Omental fat pad (tissue), 4 donors: Measurements from ENCODE around the gene TWNK. TPM values are rescaled to one million over a fixed set of nuclear protein-coding genes. Genes with fewer than 3 reads are reported as not detected.
A peak's percentile ranks its signal among the peaks of the same experiment; 100 is the strongest.

Experiments used
- ATAC-seq: fragments of 150-250 bp; one replicate; pipeline ENCODE4 v1.9.1; 2016; ENCODE audit warnings: mild to moderate bottlenecking, moderate library complexity; ENCODE audit not compliant: low FRiP score
- DNase-seq: peaks from one replicate; pipeline ENCODE4 v3.0.0-alpha.2; 2019; ENCODE audit warnings: low spot score
- total RNA-seq, 4 donors: library from RNA; depleted of rRNA; stranded (reverse); fragments of >200 nt; gene quantifications; one replicate each; pipeline ENCODE4 v1.1.0, GENCODE V29; 2016
- TF ChIP-seq, protein P1 (sequence below), 3 donors: fragments of 450-650 bp; IDR thresholded peaks; one replicate each; pipeline ENCODE4 v1.5.1; 2016 to 2017; ENCODE audit warnings: antibody characterized with exemption in 3 of 3, mild to moderate bottlenecking in 3 of 3, moderate library complexity in 2 of 3

Gene TWNK
- 10 to 100 TPM in 1 of 4 donors, 1 to 10 TPM in 3; 4.6 to 20.8 (median 6.9) TPM for total RNA-seq

DNA sequence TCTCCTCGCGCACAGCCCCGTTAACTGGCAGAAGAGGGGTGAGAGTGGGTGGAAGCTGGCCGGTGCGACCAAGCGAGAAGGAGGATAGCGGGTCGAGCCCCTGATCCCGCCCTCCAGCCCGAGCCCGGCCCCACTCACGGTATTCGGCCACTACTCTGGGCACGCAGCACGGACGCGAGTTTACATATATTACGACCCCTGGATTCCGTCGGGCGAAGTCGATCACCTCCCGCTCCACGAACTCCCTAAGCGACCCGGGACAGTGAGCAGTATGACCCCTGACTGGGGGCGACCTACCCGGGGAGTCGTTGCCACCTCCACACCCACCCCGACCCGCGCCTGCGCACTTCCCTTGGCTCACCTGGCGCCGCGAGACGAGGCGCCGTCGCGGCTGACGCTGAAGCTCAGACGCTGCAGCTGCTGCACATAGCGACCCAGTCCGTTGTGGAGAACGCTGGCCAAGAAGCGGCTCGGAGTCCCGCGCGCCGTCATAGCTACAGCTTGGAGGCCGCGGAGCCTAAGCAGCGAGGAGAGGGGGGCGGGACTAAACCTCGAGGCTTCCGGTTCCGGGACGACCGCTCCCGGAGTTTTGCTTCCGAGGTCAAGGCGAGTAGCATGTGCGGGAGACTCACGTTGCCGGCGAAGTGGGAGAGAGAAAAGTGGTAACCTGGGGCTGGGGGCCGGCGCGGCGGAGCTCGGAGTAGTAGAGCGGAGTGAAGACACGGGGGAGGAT, at the start of gene TWNK, which contains the start of gene MRPL43:
Gene TWNK (plus strand): TSS at position 592 of the 733 bp plus-strand sequence. CDS start 668 bp downstream, outside the sequence.
Gene MRPL43 (minus strand): TSS at position 546 of the 733 bp plus-strand sequence. CDS start 54 bp downstream, at position 492.
- peak; percentile 58 for ATAC-seq
- TF ChIP-seq, protein P1, sequence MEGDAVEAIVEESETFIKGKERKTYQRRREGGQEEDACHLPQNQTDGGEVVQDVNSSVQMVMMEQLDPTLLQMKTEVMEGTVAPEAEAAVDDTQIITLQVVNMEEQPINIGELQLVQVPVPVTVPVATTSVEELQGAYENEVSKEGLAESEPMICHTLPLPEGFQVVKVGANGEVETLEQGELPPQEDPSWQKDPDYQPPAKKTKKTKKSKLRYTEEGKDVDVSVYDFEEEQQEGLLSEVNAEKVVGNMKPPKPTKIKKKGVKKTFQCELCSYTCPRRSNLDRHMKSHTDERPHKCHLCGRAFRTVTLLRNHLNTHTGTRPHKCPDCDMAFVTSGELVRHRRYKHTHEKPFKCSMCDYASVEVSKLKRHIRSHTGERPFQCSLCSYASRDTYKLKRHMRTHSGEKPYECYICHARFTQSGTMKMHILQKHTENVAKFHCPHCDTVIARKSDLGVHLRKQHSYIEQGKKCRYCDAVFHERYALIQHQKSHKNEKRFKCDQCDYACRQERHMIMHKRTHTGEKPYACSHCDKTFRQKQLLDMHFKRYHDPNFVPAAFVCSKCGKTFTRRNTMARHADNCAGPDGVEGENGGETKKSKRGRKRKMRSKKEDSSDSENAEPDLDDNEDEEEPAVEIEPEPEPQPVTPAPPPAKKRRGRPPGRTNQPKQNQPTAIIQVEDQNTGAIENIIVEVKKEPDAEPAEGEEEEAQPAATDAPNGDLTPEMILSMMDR (IDR thresholded peaks at IDR 0.05), result no peak
- DNase-seq, result peak; percentile 78

- ATAC-seq (no peak), DNase-seq (no peak)
- TF ChIP-seq, protein P1 (IDR thresholded peaks at IDR 0.05), result no peak
Observed at GRCh38 chr10:100939763-100940344, 47.5 kb upstream of the TWNK start.

GRCh38 chr10:100942229-100942628, 45.1 kb upstream of the TWNK start:
- DNase-seq (no peak), ATAC-seq (no peak)
- TF ChIP-seq, protein P1 (IDR thresholded peaks at IDR 0.05), result no peak

DNA sequence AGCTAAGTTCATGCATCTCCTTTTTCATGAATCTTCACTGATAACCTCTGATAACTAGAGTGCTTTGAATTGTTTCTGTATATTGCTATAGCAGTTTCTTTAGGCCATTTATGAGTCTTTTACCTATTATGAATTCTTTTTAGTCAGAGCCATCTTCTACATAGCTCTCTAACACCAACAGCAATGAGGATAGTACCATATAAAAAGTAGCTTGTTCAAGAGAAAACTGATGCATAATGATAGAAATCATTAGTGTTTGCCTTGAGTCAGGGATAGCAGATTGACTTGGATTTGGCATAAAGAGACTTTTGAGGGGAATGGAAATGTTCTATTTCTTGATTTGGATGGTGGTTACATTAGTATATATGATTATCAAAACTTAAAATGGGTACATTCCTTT, 43.8 kb upstream of the TWNK start:
- DNase-seq (no peak), ATAC-seq (no peak)
- TF ChIP-seq, protein P1 (IDR thresholded peaks at IDR 0.05), result no peak

GRCh38 chr10:100945754-100946153, 41.6 kb upstream of the TWNK start:
- TF ChIP-seq, protein P1 (IDR thresholded peaks at IDR 0.05), result no peak
- DNase-seq (no peak), ATAC-seq (no peak)

- TF ChIP-seq, protein P1 (IDR thresholded peaks at IDR 0.05), result no peak
- no peak for ATAC-seq
- DNase-seq, result no peak
Observed at GRCh38 chr10:100948916-100949315, 38.4 kb upstream of the TWNK start.
